Neuron (in vitro differentiated cells): ENCODE results near the gene APCDD1.
"Not testable (repeated sequence)": the region's sequence is repeated elsewhere in the genome, so short reads cannot be mapped to it uniquely, and the experiment has no call there.

Source experiments
- H2AFZ ChIP-seq: one replicate; pipeline ENCODE4 v1.6.1; 2013; ENCODE audit warnings: low read depth, mild to moderate bottlenecking, inconsistent platforms, low read length, moderate library complexity
- H3K27me3 ChIP-seq: one replicate; pipeline ENCODE4 v1.6.1; 2013; ENCODE audit warnings: low read length; ENCODE audit not compliant: insufficient read depth
- H3K36me3 ChIP-seq: one replicate; pipeline ENCODE4 v1.6.1; 2013; ENCODE audit warnings: low read length; ENCODE audit not compliant: insufficient read depth
- H3K4me1 ChIP-seq: one replicate; pipeline ENCODE4 v1.6.1; 2013; ENCODE audit warnings: low read length; ENCODE audit not compliant: insufficient read depth
- H3K4me3 ChIP-seq: 2 replicates; pipeline ENCODE4 v1.5.1; 2013; ENCODE audit warnings: mild to moderate bottlenecking, low read length, moderate library complexity
- H3K9me3 ChIP-seq: one replicate; pipeline ENCODE4 v1.6.1; 2013; ENCODE audit warnings: low read length

Gene APCDD1

DNA sequence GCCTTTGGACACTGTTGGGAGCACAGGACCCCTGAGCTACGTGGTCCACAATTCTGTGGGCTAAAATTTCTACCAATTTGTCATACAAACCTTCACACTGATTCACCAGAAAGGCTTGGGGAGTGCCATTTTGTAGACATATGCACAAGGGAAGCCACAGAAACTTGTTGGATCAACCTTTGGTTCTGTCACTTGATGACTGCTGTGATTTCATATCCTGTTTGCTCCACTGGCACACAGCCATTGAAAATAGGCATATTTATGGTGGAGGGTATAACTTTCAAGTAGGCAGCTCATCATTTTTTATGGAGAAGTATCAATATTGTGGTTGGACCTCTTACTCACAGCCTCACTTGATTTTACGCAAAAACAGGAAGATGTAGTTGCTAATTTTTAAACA lies 81.8 kb downstream of the APCDD1 start:
- Histone ChIP-seq H3K36me3 (peaks cover 26% of the 10 kb centered on the region), H2AFZ (no peak overlapping the region), H3K27me3 (no peaks in the 10 kb centered on the region), H3K4me3 (no peak overlapping the region), H3K9me3 (no peaks in the 10 kb centered on the region), H3K4me1 (no peaks in the 10 kb centered on the region)

GRCh38 chr18:10537765-10538164 lies 83.3 kb downstream of the APCDD1 start:
- H3K36me3 ChIP-seq, result peaks cover 28% of the 10 kb centered on the region
- no peak overlapping the region for H2AFZ ChIP-seq
- H3K4me1 ChIP-seq, result no peaks in the 10 kb centered on the region
- no peak overlapping the region for H3K4me3 ChIP-seq
- no peaks in the 10 kb centered on the region for H3K27me3 ChIP-seq
- H3K9me3 ChIP-seq, result no peaks in the 10 kb centered on the region

GRCh38 chr18:10539124-10539523 lies 84.7 kb downstream of the APCDD1 start:
- not testable (repeated sequence) for H3K27me3 ChIP-seq, H3K4me1 ChIP-seq, H3K9me3 ChIP-seq, H2AFZ ChIP-seq, H3K4me3 ChIP-seq
- H3K36me3 ChIP-seq, result peaks cover 35% of the 10 kb centered on the region
